H9 (cell line): ENCODE data around the gene GPR137B. TPM values are rescaled to one million over a fixed set of nuclear protein-coding genes. Genes with fewer than 3 reads are reported as not detected.

Source experiments
- DNase-seq: peaks from one replicate; pipeline ENCODE4 v3.0.0-alpha.2; 2017
- H2AFZ ChIP-seq: one replicate; pipeline ENCODE4 v1.6.1; 2013; ENCODE audit warnings: mild to moderate bottlenecking, low read length, control low read depth, moderate library complexity
- H2AK5ac ChIP-seq: 2 replicates; pipeline ENCODE4 v1.6.1; 2013; ENCODE audit warnings: low read length, control low read depth, mixed read lengths; ENCODE audit not compliant: insufficient read length
- H2BK120ac ChIP-seq: one replicate; pipeline ENCODE4 v1.6.1; 2013; ENCODE audit warnings: low read depth, mild to moderate bottlenecking, low read length, control low read depth, inconsistent platforms; ENCODE audit not compliant: poor library complexity, severe bottlenecking
- H2BK12ac ChIP-seq: 2 replicates; pipeline ENCODE4 v1.6.1; 2013; ENCODE audit warnings: low read length, control low read depth, mixed read lengths, low read depth; ENCODE audit not compliant: insufficient read length
- H2BK15ac ChIP-seq: 2 replicates; pipeline ENCODE4 v1.6.1; 2013; ENCODE audit warnings: low read depth, low read length, control low read depth
- H2BK20ac ChIP-seq: one replicate; pipeline ENCODE4 v1.6.1; 2013; ENCODE audit warnings: low read depth, mild to moderate bottlenecking, low read length, control low read depth, inconsistent platforms; ENCODE audit not compliant: poor library complexity, severe bottlenecking
- H2BK5ac ChIP-seq: 2 replicates; pipeline ENCODE4 v1.6.1; 2013; ENCODE audit warnings: low read length, control low read depth, mixed read lengths; ENCODE audit not compliant: insufficient read length
- H3K14ac ChIP-seq: 2 replicates; pipeline ENCODE4 v1.6.1; 2013; ENCODE audit warnings: low read length, control low read depth; ENCODE audit not compliant: insufficient read depth
- H3K18ac ChIP-seq: 2 replicates; pipeline ENCODE4 v1.6.1; 2013; ENCODE audit warnings: low read depth, mild to moderate bottlenecking, mixed read lengths, low read length, control low read depth; ENCODE audit not compliant: insufficient read length
- H3K23ac ChIP-seq: 2 replicates; pipeline ENCODE4 v1.6.1; 2013; ENCODE audit warnings: low read length, control low read depth, mixed read lengths, low read depth; ENCODE audit not compliant: insufficient read length
- H3K23me2 ChIP-seq: 2 replicates; pipeline ENCODE4 v1.6.1; 2013; ENCODE audit warnings: low read depth, mild to moderate bottlenecking, mixed read lengths, low read length, control low read depth; ENCODE audit not compliant: insufficient read length, poor library complexity, severe bottlenecking
- H3K27ac ChIP-seq: 2 replicates; pipeline ENCODE4 v1.5.1; 2013; ENCODE audit warnings: low read length, control low read depth, mixed read lengths, low read depth; ENCODE audit not compliant: insufficient read length
- H3K27me3 ChIP-seq: 2 replicates; pipeline ENCODE4 v1.6.1; 2013; ENCODE audit warnings: low read length, control low read depth, inconsistent platforms; ENCODE audit not compliant: insufficient read depth
- H3K4ac ChIP-seq: 2 replicates; pipeline ENCODE4 v1.6.1; 2013; ENCODE audit warnings: low read depth, mild to moderate bottlenecking, control low read depth, inconsistent platforms, low read length, moderate library complexity
- H3K4me1 ChIP-seq: 2 replicates; pipeline ENCODE4 v1.6.1; 2013; ENCODE audit warnings: low read length, control low read depth, inconsistent platforms; ENCODE audit not compliant: insufficient read depth
- H3K4me2 ChIP-seq: 2 replicates; pipeline ENCODE4 v1.6.1; 2013; ENCODE audit warnings: low read length, control low read depth, mixed read lengths; ENCODE audit not compliant: insufficient read length, insufficient read depth
- H3K56ac ChIP-seq: 2 replicates; pipeline ENCODE4 v1.6.1; 2013; ENCODE audit warnings: low read depth, mild to moderate bottlenecking, mixed read lengths, low read length, control low read depth; ENCODE audit not compliant: insufficient read length
- H3K79me1 ChIP-seq: 2 replicates; pipeline ENCODE4 v1.6.1; 2013; ENCODE audit warnings: low read depth, mild to moderate bottlenecking, moderate library complexity, low read length, control low read depth, inconsistent platforms; ENCODE audit not compliant: insufficient read depth, poor library complexity, severe bottlenecking
- H3K79me2 ChIP-seq: 2 replicates; pipeline ENCODE4 v1.6.1; 2013; ENCODE audit warnings: low read length, control low read depth, inconsistent platforms; ENCODE audit not compliant: insufficient read depth
- H3K9ac ChIP-seq: 2 replicates; pipeline ENCODE4 v1.6.1; 2013; ENCODE audit warnings: low read length, control low read depth, mixed read lengths; ENCODE audit not compliant: insufficient read length; ENCODE audit errors: extremely low read depth
- H3K9me3 ChIP-seq: one replicate; pipeline ENCODE4 v1.6.1; 2013; ENCODE audit warnings: low read depth, low read length, inconsistent platforms; ENCODE audit not compliant: control insufficient read depth
- H3T11ph ChIP-seq: one replicate; pipeline ENCODE4 v1.6.1; 2013; ENCODE audit warnings: mild to moderate bottlenecking, low read length, control low read depth, inconsistent platforms
- H4K20me1 ChIP-seq: one replicate; pipeline ENCODE4 v1.6.1; 2013; ENCODE audit not compliant: control insufficient read depth, insufficient read length, insufficient read depth
- H4K5ac ChIP-seq: 2 replicates; pipeline ENCODE4 v1.6.1; 2013; ENCODE audit warnings: low read depth, mild to moderate bottlenecking, mixed read lengths, low read length, control low read depth; ENCODE audit not compliant: insufficient read length
- H4K8ac ChIP-seq: replicated peaks from 2 replicates; pipeline ENCODE4 v1.6.1; 2013; ENCODE audit warnings: low read length, control low read depth, mixed read lengths, low read depth; ENCODE audit not compliant: insufficient read length
- H4K91ac ChIP-seq: 2 replicates; pipeline ENCODE4 v1.6.1; 2013; ENCODE audit warnings: low read depth, mild to moderate bottlenecking, moderate library complexity, mixed read lengths, low read length, control low read depth; ENCODE audit not compliant: insufficient read length
- H3K27ac Mint-ChIP-seq, 3 experiments: 2 replicates in 2 of 3; 3 replicates in 1 of 3; pipeline ENCODE4 v1.8.0; 2020 to 2021; ENCODE audit warnings: mixed read lengths in 3 of 3, mild to moderate bottlenecking in 1 of 3, moderate library complexity in 1 of 3
- H3K27me3 Mint-ChIP-seq: 2 replicates; pipeline ENCODE4 v1.8.0; 2021; ENCODE audit warnings: low read depth, mild to moderate bottlenecking, moderate library complexity, mixed read lengths
- H3K36me3 Mint-ChIP-seq, 3 experiments: 2 replicates in 2 of 3; 3 replicates in 1 of 3; pipeline ENCODE4 v1.8.0; 2020 to 2021; ENCODE audit warnings: low read depth in 3 of 3, mixed read lengths in 3 of 3; ENCODE audit not compliant: insufficient read depth in 1 of 3
- H3K4me1 Mint-ChIP-seq, 2 experiments: 2 replicates each; pipeline ENCODE4 v1.8.0; 2020; ENCODE audit warnings: mixed read lengths in 2 of 2
- H3K4me3 Mint-ChIP-seq, 2 experiments: 2 replicates in 1 of 2; 3 replicates in 1 of 2; pipeline ENCODE4 v1.8.0; 2020 to 2021; ENCODE audit warnings: mild to moderate bottlenecking in 2 of 2, mixed read lengths in 2 of 2, moderate library complexity in 1 of 2
- H3K9me3 Mint-ChIP-seq, 2 experiments: 2 replicates in 1 of 2; 3 replicates in 1 of 2; pipeline ENCODE4 v1.8.0; 2020; ENCODE audit warnings: mild to moderate bottlenecking in 2 of 2, mixed read lengths in 2 of 2, moderate library complexity in 1 of 2
- CTCF ChIP-seq: fragments of 200-600 bp; sonication (generic); conservative IDR thresholded peaks from 3 replicates; pipeline ENCODE4 v1.8.0; 2021; ENCODE audit warnings: antibody characterized with exemption, mild to moderate bottlenecking
- WGBS: extraction: QIAGEN DNeasy Blood & Tissue Kit; methylation state at CpG from one replicate; pipeline ENCODE4 v1.1.7; 2013; ENCODE audit warnings: missing lambda C conversion rate, low lambda C conversion rate, mixed read lengths; ENCODE audit not compliant: insufficient read length; ENCODE audit errors: extremely low coverage; 5-methylcytosine and 5-hydroxymethylcytosine counted together
- total RNA-seq: library from RNA; stranded (reverse); gene quantifications from 2 replicates; pipeline ENCODE4 v1.2.1, GENCODE V29; 2021

GPR137B gene
- total RNA-seq, 1 experiment from 2014 or later = 5.9 TPM

- Histone ChIP-seq H3K27ac (no peak overlapping the region), H2AFZ (no peak overlapping the region), H4K5ac (no peak overlapping the region), H3K4me2 (no peak overlapping the region), H3K18ac (no peak overlapping the region), H4K20me1 (no peaks in the 10 kb centered on the region), H2AK5ac (no peak overlapping the region), H3K79me2 (no peaks in the 10 kb centered on the region), H2BK5ac (no peak overlapping the region), H3K14ac (no peak overlapping the region), H3K79me1 (no peaks in the 10 kb centered on the region), H2BK120ac (no peak overlapping the region), H2BK12ac (no peak overlapping the region), H2BK15ac (no peak overlapping the region), H3K9me3 (no peaks in the 10 kb centered on the region), H3T11ph (no peak overlapping the region), H3K4me1 (no peaks in the 10 kb centered on the region; the same call in 1 of the 2 replicates), H4K91ac (no peak overlapping the region), H4K8ac (no peak overlapping the region), H3K9ac (no peak overlapping the region), H3K56ac (no peak overlapping the region), H3K23ac (no peak overlapping the region), H3K23me2 (no peaks in the 10 kb centered on the region), H2BK20ac (no peak overlapping the region), H3K27me3 (no peaks in the 10 kb centered on the region), H3K4ac (no peak overlapping the region)
- Mint-ChIP-seq H3K4me3 (no peak overlapping the region), H3K4me1 (peaks cover 16 to 27% of the 10 kb centered on the region in 2 experiments), H3K27me3 (no peaks in the 10 kb centered on the region), H3K9me3 (no peaks in the 10 kb centered on the region), H3K27ac (peak overlapping the region; percentile 37 to 59 (median 56); a peak in 5 of 7 replicates), H3K36me3 (peaks cover 0 to 3% (median 0%) of the 10 kb centered on the region in 3 experiments; a peak in 3 of 7 replicates)
- TF ChIP-seq CTCF = no peak
- no CpG with 5 or more reads among the region's 5 CpGs for WGBS
- no peak for DNase-seq
These were observed 30.9 kb downstream of the GPR137B start for GRCh38 chr1:236173174-236173767.
